ENCODE data around the gene AGMAT. TPM values are rescaled to one million over a fixed set of nuclear protein-coding genes. Genes with fewer than 3 reads are reported as not detected.

Gene AGMAT
- total RNA-seq: under 1 TPM in 3 of 9 donors, not detected in 6; 0.22 to 0.53 (median 0.23) TPM
- polyA plus RNA-seq: under 1 TPM; 0.08 to 0.12 TPM
- long read RNA-seq, donor 1: 0 reads
- long read RNA-seq, donor 2: 0 reads
- long read RNA-seq, donor 3, partial matches to known transcripts: 0 of 2 reads
- long read RNA-seq, donor 3, other reads (novel, unspliced or antisense): 1 of 2 reads

- TF ChIP-seq POLR2A (IDR thresholded peaks at IDR 0.05) (no peak), CTCF (IDR thresholded peaks at IDR 0.05) (peak in 4 of 12 donors; percentile 7 to 28 (median 26))
- WGBS, 4 donors: 3 to 5% (median 4%) methylated on average over 18 to 68 of the region's 68 CpGs
- Histone ChIP-seq H3K27ac (peak within 1 kb of the TSS in 1 of 12 donors; percentile 32), H3K36me3 (no peaks in the 10 kb centered on the region), H3K4me3 (peak within 1 kb of the TSS in 11 of 12 donors; percentile 12 to 66 (median 49)), H3K9me3 (no peaks in the 10 kb centered on the region), H3K27me3 (peaks cover 0 to 17% (median 0%) of the 10 kb centered on the region in 9 donors), H3K4me1 (peaks cover 0 to 21% (median 4%) of the 10 kb centered on the region in 12 donors)
- DNase-seq (peak in 1 of 5 donors; percentile 33), ATAC-seq (peak in 2 of 4 donors; percentile 41 to 67)
- intact Hi-C loops (cut with DNase I): no loop called here
These were observed at the start of gene AGMAT for GRCh38 chr1:15584489-15585363. Gene AGMAT (minus strand): TSS chr1:15585051. CDS start chr1:15584967, 84 bp downstream.

- no peaks in the 10 kb centered on the region for H3K27me3 ChIP-seq
- DNase-seq: no peak
- 92 to 93% (median 93%) methylated on average over 9 of the region's 9 CpGs for WGBS, 4 donors
- ATAC-seq: no peak
- TF ChIP-seq POLR2A (IDR thresholded peaks at IDR 0.05) (no peak), CTCF (IDR thresholded peaks at IDR 0.05) (no peak)
- H3K27ac ChIP-seq: no peak overlapping the region
- H3K9me3 ChIP-seq: no peaks in the 10 kb centered on the region
- intact Hi-C loops (cut with DNase I): no loop called here
- H3K4me1 ChIP-seq: peaks cover 0 to 6% (median 0%) of the 10 kb centered on the region in 12 donors
- H3K4me3 ChIP-seq: no peak overlapping the region
- peaks cover 0 to 100% (median 93%) of the 10 kb centered on the region in 9 donors for H3K36me3 ChIP-seq
These were observed 49.0 kb upstream of the AGMAT start for GRCh38 chr1:15633756-15634420.

- no peaks in the 10 kb centered on the region for H3K9me3 ChIP-seq
- H3K27me3 ChIP-seq: no peaks in the 10 kb centered on the region
- peaks cover 0 to 50% (median 23%) of the 10 kb centered on the region in 12 donors for H3K4me1 ChIP-seq
- WGBS, 4 donors: 53 to 70% (median 65%) methylated on average over 1 of the region's 1 CpG
- intact Hi-C loops (cut with DNase I): no loop called here
- peak overlapping the region in 5 of 12 donors; percentile 12 to 38 (median 20) for H3K27ac ChIP-seq
- peaks cover 0 to 64% (median 44%) of the 10 kb centered on the region in 9 donors for H3K36me3 ChIP-seq
- TF ChIP-seq CTCF (IDR thresholded peaks at IDR 0.05): no peak
- no peak for TF ChIP-seq POLR2A (IDR thresholded peaks at IDR 0.05)
- no peak for ATAC-seq
- DNase-seq: no peak
- H3K4me3 ChIP-seq: no peak overlapping the region
These were observed 43.2 kb upstream of the AGMAT start for GRCh38 chr1:15628003-15628402.
